ENCODE data around the gene LSM14B. TPM values are rescaled to one million over a fixed set of nuclear protein-coding genes. Genes with fewer than 3 reads are reported as not detected.

The LSM14B gene
- total and polyA plus RNA-seq, 2 experiments from 2014 or later = 7.1 to 43.1 TPM

DNA sequence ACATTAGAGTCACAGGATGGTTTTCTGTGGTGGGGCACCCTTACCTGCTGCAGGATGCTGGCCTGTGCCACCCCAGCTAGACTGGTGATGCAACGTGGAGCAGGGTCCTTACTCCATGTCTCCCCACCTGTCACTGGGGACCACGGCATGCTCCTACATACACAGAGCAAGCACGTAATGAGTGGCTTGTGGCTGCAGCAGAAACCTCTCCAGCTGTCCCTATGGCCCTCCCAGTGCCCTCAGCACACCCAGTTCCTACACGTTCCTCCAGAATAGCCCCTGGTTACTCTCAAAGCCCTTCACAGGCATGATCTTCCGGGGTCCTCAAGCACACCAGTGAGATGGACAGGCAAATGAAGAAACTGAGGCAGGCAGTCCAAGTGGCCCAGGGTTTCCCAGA lies 3.2 kb upstream of the LSM14B start:
- H3K4me1 ChIP-seq (ENCODE audit: insufficient read depth) = peaks cover 19% of the 10 kb centered on the region
- no peak overlapping the region for H3K27ac ChIP-seq
- H3K27me3 ChIP-seq = no peaks in the 10 kb centered on the region
- H3K4me2 ChIP-seq = no peak overlapping the region
- WGBS (ENCODE audit: low lambda C conversion rate, missing lambda C conversion rate) = 84% methylated on average over 5 of the region's 5 CpGs
- H3K36me3 ChIP-seq (replicated peaks; ENCODE audit: insufficient read depth, low read depth) = no peaks in the 10 kb centered on the region
- TF ChIP-seq, protein P1, sequence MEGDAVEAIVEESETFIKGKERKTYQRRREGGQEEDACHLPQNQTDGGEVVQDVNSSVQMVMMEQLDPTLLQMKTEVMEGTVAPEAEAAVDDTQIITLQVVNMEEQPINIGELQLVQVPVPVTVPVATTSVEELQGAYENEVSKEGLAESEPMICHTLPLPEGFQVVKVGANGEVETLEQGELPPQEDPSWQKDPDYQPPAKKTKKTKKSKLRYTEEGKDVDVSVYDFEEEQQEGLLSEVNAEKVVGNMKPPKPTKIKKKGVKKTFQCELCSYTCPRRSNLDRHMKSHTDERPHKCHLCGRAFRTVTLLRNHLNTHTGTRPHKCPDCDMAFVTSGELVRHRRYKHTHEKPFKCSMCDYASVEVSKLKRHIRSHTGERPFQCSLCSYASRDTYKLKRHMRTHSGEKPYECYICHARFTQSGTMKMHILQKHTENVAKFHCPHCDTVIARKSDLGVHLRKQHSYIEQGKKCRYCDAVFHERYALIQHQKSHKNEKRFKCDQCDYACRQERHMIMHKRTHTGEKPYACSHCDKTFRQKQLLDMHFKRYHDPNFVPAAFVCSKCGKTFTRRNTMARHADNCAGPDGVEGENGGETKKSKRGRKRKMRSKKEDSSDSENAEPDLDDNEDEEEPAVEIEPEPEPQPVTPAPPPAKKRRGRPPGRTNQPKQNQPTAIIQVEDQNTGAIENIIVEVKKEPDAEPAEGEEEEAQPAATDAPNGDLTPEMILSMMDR (IDR thresholded peaks at IDR 0.05; ENCODE audit: poor library complexity) = no peak
- TF ChIP-seq EZH2 (IDR thresholded peaks at IDR 0.05; ENCODE audit: borderline replicate concordance) = no peak
- no peak for TF ChIP-seq EZH2phosphoT487 (IDR thresholded peaks at IDR 0.05; ENCODE audit: low read depth, severe bottlenecking, unreplicated experiment)
- H3K9me2 ChIP-seq (replicated peaks; ENCODE audit: insufficient read depth) = no peaks in the 10 kb centered on the region
- H4K20me1 ChIP-seq (ENCODE audit: insufficient read depth, poor library complexity, severe bottlenecking) = peaks cover 12% of the 10 kb centered on the region
- H3K79me2 ChIP-seq = peaks cover 16% of the 10 kb centered on the region
- no peak overlapping the region for H3K4me3 ChIP-seq
- DNase-seq (ENCODE audit: low spot score) = no peak
- H2AFZ ChIP-seq = no peak overlapping the region
- H3K9me3 ChIP-seq (ENCODE audit: low read depth) = no peaks in the 10 kb centered on the region

DNA sequence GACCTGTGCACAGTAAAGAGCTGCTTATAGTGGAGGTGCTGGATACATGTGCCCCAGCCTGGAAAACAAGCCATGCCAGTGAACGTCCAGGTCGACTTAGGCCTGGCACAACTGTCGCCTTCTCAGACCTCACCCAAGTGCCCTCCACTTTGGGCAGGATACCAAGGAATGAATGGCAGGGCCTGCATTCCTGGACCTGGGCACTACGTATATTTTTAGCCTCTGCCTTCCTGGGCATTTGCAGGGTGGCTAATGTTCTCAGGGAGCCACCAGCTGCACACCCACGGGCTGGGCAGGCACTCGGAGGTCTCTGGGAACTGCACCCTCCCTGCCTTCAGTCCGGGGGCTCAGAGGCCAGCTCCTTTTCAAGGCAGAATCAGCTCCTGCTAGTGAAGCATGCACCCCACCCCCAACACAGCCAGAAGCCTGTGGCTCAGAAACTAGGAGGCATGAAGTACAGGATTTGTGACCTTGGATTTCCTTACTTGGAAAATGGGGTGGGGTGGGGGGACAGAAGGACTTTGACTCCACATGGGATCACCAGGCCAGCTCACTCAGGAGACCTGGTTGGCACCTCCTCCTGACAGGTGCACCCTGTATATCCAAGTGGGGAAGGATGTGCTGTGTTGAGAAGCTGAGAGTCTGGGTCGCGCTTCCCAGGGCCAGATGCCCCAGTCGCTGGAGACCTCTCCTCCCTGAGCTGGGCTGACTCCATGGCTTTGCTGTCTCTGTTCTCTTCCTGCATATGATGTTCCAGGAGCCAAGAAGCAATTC lies 2.5 kb upstream of the LSM14B start:
- H3K9me3 ChIP-seq (ENCODE audit: low read depth) = no peaks in the 10 kb centered on the region
- no peak for TF ChIP-seq EZH2 (IDR thresholded peaks at IDR 0.05; ENCODE audit: borderline replicate concordance)
- TF ChIP-seq, protein P1 (IDR thresholded peaks at IDR 0.05; ENCODE audit: poor library complexity) = no peak
- no peak for TF ChIP-seq EZH2phosphoT487 (IDR thresholded peaks at IDR 0.05; ENCODE audit: low read depth, severe bottlenecking, unreplicated experiment)
- peaks cover 23% of the 10 kb centered on the region for H3K4me1 ChIP-seq (ENCODE audit: insufficient read depth)
- H3K27ac ChIP-seq = peak overlapping the region; percentile 99
- H2AFZ ChIP-seq = no peak overlapping the region
- peaks cover 19% of the 10 kb centered on the region for H4K20me1 ChIP-seq (ENCODE audit: insufficient read depth, poor library complexity, severe bottlenecking)
- DNase-seq (ENCODE audit: low spot score) = peak; percentile 78
- WGBS (ENCODE audit: low lambda C conversion rate, missing lambda C conversion rate) = 79% methylated on average over 10 of the region's 10 CpGs
- H3K36me3 ChIP-seq (replicated peaks; ENCODE audit: insufficient read depth, low read depth) = no peaks in the 10 kb centered on the region
- peaks cover 22% of the 10 kb centered on the region for H3K79me2 ChIP-seq
- no peak overlapping the region for H3K4me3 ChIP-seq
- no peaks in the 10 kb centered on the region for H3K27me3 ChIP-seq
- no peaks in the 10 kb centered on the region for H3K9me2 ChIP-seq (replicated peaks; ENCODE audit: insufficient read depth)
- H3K4me2 ChIP-seq = peak overlapping the region; percentile 50

DNA sequence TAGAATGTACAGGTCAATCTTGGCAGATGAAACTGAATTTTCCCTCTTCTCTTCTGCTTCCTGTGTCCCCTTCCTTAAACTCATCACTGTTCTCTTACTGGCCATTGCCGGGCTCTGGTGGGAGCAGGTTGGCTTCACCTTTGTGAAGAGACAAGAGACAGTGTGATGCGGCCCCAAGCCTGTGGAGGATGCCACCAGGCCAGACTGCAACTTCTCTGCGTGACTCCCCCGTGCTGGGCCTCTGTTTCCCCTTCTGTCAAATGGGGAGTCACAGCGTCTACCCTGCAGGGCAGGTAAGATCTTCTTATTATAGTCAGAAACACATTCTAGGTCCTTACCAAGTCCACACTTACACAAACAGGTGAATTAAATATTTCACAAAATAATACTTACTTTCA lies 1.9 kb upstream of the LSM14B start:
- H3K4me2 ChIP-seq = peak overlapping the region; percentile 50
- H3K4me3 ChIP-seq = no peak overlapping the region
- H2AFZ ChIP-seq = no peak overlapping the region
- peaks cover 25% of the 10 kb centered on the region for H4K20me1 ChIP-seq (ENCODE audit: insufficient read depth, poor library complexity, severe bottlenecking)
- no peak for DNase-seq (ENCODE audit: low spot score)
- no peak for TF ChIP-seq EZH2phosphoT487 (IDR thresholded peaks at IDR 0.05; ENCODE audit: low read depth, severe bottlenecking, unreplicated experiment)
- no peaks in the 10 kb centered on the region for H3K27me3 ChIP-seq
- H3K9me2 ChIP-seq (replicated peaks; ENCODE audit: insufficient read depth) = no peaks in the 10 kb centered on the region
- peak overlapping the region; percentile 99 for H3K27ac ChIP-seq
- H3K9me3 ChIP-seq (ENCODE audit: low read depth) = no peaks in the 10 kb centered on the region
- H3K36me3 ChIP-seq (replicated peaks; ENCODE audit: insufficient read depth, low read depth) = no peaks in the 10 kb centered on the region
- H3K79me2 ChIP-seq = peaks cover 28% of the 10 kb centered on the region
- H3K4me1 ChIP-seq (ENCODE audit: insufficient read depth) = peaks cover 23% of the 10 kb centered on the region
- WGBS (ENCODE audit: low lambda C conversion rate, missing lambda C conversion rate) = 95% methylated on average over 5 of the region's 5 CpGs

DNA sequence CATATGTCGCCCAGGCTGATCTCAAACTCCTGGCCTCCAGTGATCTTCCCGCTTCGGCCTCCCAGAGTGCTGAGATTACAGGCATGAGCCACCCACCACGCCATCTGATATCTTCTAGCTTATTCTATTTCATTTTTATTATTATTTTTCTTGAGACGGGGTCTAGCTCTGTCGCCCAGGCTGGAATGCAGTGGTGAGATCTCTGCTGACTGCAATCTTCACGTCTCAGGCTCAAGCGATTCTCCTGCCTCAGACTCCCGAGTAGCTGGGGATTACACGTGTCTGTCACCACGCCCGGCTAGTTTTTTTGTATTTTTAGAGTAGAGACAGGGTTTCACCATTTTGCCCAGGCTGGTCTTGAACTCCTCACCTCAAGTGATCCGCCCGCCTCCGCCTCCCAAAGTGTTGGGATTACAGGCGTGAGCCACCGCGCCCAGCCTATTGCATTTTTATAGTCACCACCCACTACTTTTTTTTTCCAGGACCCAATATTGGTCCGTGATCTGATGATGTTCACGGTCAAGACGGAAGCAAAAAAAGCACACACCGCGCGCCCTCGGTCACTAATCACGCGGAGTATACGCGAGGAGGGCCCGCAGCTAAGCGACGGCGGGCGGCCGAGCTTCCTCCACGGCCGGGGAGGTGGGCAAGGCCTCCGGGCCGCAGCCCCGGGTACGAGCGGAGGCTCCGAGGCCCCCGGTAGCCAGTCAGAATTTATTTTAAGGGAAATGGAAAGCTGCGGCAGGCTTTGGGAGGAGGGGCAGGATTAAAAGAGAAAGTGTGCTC lies 1.1 kb upstream of the LSM14B start:
- Histone ChIP-seq H3K79me2 (peaks cover 36% of the 10 kb centered on the region), H3K9me2 (replicated peaks; ENCODE audit: insufficient read depth) (no peaks in the 10 kb centered on the region), H4K20me1 (ENCODE audit: insufficient read depth, poor library complexity, severe bottlenecking) (peaks cover 31% of the 10 kb centered on the region), H3K9me3 (ENCODE audit: low read depth) (no peaks in the 10 kb centered on the region), H2AFZ (peak overlapping the region; percentile 76), H3K27me3 (no peaks in the 10 kb centered on the region), H3K4me3 (peak overlapping the region; percentile 69), H3K27ac (peak overlapping the region; percentile 99), H3K4me2 (peak overlapping the region; percentile 84), H3K36me3 (replicated peaks; ENCODE audit: insufficient read depth, low read depth) (no peaks in the 10 kb centered on the region), H3K4me1 (ENCODE audit: insufficient read depth) (peaks cover 23% of the 10 kb centered on the region)
- WGBS (ENCODE audit: low lambda C conversion rate, missing lambda C conversion rate) = 18% methylated on average over 45 of the region's 45 CpGs
- TF ChIP-seq EZH2 (IDR thresholded peaks at IDR 0.05; ENCODE audit: borderline replicate concordance) = no peak
- TF ChIP-seq, protein P1 (IDR thresholded peaks at IDR 0.05; ENCODE audit: poor library complexity) = no peak
- TF ChIP-seq EZH2phosphoT487 (IDR thresholded peaks at IDR 0.05; ENCODE audit: low read depth, severe bottlenecking, unreplicated experiment) = no peak
- DNase-seq (ENCODE audit: low spot score) = no peak

All from hepatocyte (in vitro differentiated cells).